DOHH2 (cell line): ENCODE results near the gene MVP.

ENCODE experiments used
- H3F3A ChIP-seq: fragments of 200-600 bp; sonication (generic), shearing (Covaris generic); 2 replicates; pipeline ENCODE4 v1.6.0; 2016; ENCODE audit warnings: antibody characterized with exemption, mild to moderate bottlenecking; ENCODE audit not compliant: control insufficient read depth, insufficient read depth
- H3K27ac ChIP-seq: fragments of 200-600 bp; sonication (generic); 2 replicates; pipeline ENCODE4 v1.5.1; 2014; ENCODE audit warnings: low read depth, mild to moderate bottlenecking, low read length, moderate library complexity
- H3K27me3 ChIP-seq: fragments of 200-600 bp; sonication (generic); 2 replicates; pipeline ENCODE4 v1.6.1; 2014; ENCODE audit warnings: mild to moderate bottlenecking, low read length, mixed read lengths; ENCODE audit not compliant: control insufficient read depth
- H3K36me3 ChIP-seq: fragments of 200-600 bp; sonication (generic); 2 replicates; pipeline ENCODE4 v1.6.1; 2014; ENCODE audit warnings: mild to moderate bottlenecking, low read length, moderate library complexity, mixed read lengths; ENCODE audit not compliant: control insufficient read depth
- H3K4me1 ChIP-seq: fragments of 200-600 bp; sonication (generic); 2 replicates; pipeline ENCODE4 v1.6.1; 2014; ENCODE audit warnings: mild to moderate bottlenecking, low read length, mixed read lengths; ENCODE audit not compliant: control insufficient read depth
- H3K4me2 ChIP-seq: fragments of 200-600 bp; sonication (generic); 2 replicates; pipeline ENCODE4 v1.6.0; 2014; ENCODE audit warnings: mild to moderate bottlenecking, low read length, moderate library complexity
- H3K4me3 ChIP-seq: fragments of 200-600 bp; sonication (generic); 2 replicates; pipeline ENCODE4 v1.5.1; 2014; ENCODE audit warnings: mild to moderate bottlenecking, low read length, mixed read lengths
- H3K79me2 ChIP-seq: fragments of 200-600 bp; sonication (generic); 2 replicates; pipeline ENCODE4 v1.6.1; 2014; ENCODE audit warnings: mild to moderate bottlenecking, low read length, mixed read lengths; ENCODE audit not compliant: control insufficient read depth
- H3K9me2 ChIP-seq: fragments of 200-600 bp; sonication (generic); replicated peaks from 2 replicates; pipeline ENCODE4 v1.6.1; 2014; ENCODE audit warnings: mild to moderate bottlenecking, low read length, mixed read lengths; ENCODE audit not compliant: control insufficient read depth
- H3K9me3 ChIP-seq: fragments of 200-600 bp; sonication (generic); 2 replicates; pipeline ENCODE4 v1.6.1; 2014; ENCODE audit warnings: antibody characterized with exemption, low read length, mixed read lengths; ENCODE audit not compliant: control insufficient read depth, insufficient read depth
- H4K20me1 ChIP-seq: fragments of 200-600 bp; sonication (generic); 2 replicates; pipeline ENCODE4 v1.6.0; 2014; ENCODE audit warnings: low read depth, mild to moderate bottlenecking, antibody characterized with exemption, low read length, moderate library complexity; ENCODE audit not compliant: control insufficient read depth, insufficient read depth
- EZH2phosphoT487 ChIP-seq: fragments of 200-600 bp; sonication (generic); IDR thresholded peaks from 2 replicates; pipeline ENCODE4 v1.6.1; 2017; ENCODE audit warnings: borderline replicate concordance, mild to moderate bottlenecking, antibody characterized with exemption, low read length, moderate library complexity, mixed read lengths
- TF ChIP-seq, protein P1 (sequence below): fragments of 200-600 bp; sonication (generic); IDR thresholded peaks from one replicate; pipeline ENCODE4 v1.5.1; 2014; ENCODE audit warnings: antibody characterized with exemption, mild to moderate bottlenecking, low read depth, low read length; ENCODE audit not compliant: poor library complexity, severe bottlenecking

The MVP gene

DNA sequence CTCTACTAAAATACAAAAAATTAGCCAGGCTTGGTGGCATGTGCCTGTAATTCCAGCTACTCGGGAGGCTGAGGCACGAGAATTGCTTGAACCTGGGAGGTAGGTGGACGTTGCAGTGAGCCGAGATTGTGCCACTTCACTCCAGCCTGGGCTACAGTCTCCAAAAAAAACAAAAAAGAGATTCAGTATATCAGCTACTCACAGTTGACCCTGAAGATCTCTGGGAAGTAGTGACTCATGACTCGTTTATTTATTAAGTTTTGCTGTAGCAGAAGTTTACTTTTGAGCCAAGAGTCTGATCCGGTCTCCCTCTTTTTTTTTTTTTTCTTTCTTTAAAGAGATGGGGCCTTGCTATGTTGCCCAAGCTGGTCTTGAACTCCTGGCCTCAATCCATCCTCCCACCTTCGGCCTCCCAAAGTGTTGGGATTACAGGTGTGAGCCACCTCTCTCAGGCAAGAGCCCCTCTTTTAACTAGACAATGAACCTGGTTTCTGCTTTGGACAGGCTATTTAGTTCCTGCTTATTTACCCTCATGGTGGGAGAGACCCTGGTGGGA lies 4.4 kb downstream of the MVP start:
- H3K4me2 ChIP-seq: no peak overlapping the region
- no peaks in the 10 kb centered on the region for H3K9me2 ChIP-seq
- peaks cover 27% of the 10 kb centered on the region for H3K4me1 ChIP-seq
- no peaks in the 10 kb centered on the region for H3F3A ChIP-seq
- H3K27me3 ChIP-seq: peaks cover 10% of the 10 kb centered on the region; the same call in 1 of the 2 replicates
- H3K79me2 ChIP-seq: peaks cover 15% of the 10 kb centered on the region; the same call in 1 of the 2 replicates
- peaks cover 14% of the 10 kb centered on the region; the same call in 1 of the 2 replicates for H4K20me1 ChIP-seq
- no peak for TF ChIP-seq EZH2phosphoT487
- TF ChIP-seq, protein P1, sequence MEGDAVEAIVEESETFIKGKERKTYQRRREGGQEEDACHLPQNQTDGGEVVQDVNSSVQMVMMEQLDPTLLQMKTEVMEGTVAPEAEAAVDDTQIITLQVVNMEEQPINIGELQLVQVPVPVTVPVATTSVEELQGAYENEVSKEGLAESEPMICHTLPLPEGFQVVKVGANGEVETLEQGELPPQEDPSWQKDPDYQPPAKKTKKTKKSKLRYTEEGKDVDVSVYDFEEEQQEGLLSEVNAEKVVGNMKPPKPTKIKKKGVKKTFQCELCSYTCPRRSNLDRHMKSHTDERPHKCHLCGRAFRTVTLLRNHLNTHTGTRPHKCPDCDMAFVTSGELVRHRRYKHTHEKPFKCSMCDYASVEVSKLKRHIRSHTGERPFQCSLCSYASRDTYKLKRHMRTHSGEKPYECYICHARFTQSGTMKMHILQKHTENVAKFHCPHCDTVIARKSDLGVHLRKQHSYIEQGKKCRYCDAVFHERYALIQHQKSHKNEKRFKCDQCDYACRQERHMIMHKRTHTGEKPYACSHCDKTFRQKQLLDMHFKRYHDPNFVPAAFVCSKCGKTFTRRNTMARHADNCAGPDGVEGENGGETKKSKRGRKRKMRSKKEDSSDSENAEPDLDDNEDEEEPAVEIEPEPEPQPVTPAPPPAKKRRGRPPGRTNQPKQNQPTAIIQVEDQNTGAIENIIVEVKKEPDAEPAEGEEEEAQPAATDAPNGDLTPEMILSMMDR: no peak
- no peaks in the 10 kb centered on the region for H3K9me3 ChIP-seq
- peaks cover 22% of the 10 kb centered on the region for H3K36me3 ChIP-seq
- H3K4me3 ChIP-seq: no peak overlapping the region
- no peak overlapping the region for H3K27ac ChIP-seq

DNA sequence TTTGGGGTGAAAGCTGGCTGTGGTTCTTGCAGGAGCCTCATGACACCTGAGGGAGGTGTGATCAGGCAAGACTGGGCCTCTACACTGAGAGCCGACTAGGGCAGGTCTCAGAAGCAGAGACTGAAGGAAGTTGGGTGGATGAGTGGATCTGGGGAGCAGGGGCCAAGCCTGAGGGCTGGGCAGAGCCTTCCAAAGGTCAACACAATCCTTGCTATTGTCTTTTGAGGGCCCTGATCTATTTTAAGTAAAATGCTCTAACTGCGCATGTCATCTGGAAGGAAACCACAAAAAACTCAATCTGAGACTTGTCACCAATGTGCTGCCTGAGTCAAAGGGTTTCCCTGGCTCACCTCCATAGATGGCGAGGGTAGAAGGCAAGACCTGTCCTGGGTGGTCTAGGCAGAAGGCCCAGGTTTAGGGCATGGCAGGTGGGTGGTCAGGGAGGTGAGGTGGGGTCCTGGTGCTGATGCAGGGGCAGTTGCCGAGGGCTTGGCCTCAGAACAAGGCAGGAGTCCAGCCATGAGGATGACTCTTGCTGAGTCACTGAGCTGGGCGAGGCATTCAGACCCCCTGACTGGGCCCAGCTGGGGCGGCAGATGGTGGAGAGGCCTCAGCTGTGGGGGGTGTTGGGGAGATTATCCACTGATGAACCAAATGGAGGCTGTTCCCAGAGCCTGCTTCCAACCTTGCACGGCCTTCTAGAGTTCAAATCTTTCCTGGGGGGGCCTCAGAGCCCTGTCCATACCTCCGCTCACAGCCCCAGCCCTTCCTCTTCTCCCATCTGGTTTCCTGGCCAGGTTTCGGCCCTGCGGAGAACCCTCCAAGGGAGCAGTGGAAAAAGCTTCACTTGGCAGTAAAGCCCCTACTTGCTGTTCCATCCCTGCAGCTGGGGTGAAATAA lies 5.1 kb downstream of the MVP start:
- no peak overlapping the region for H3K27ac ChIP-seq
- H3F3A ChIP-seq: no peaks in the 10 kb centered on the region
- H4K20me1 ChIP-seq: peaks cover 7% of the 10 kb centered on the region; the same call in 1 of the 2 replicates
- no peaks in the 10 kb centered on the region for H3K9me3 ChIP-seq
- no peak for TF ChIP-seq EZH2phosphoT487
- TF ChIP-seq, protein P1: no peak
- H3K4me2 ChIP-seq: no peak overlapping the region
- peaks cover 14% of the 10 kb centered on the region for H3K36me3 ChIP-seq
- H3K4me1 ChIP-seq: peaks cover 20% of the 10 kb centered on the region
- peaks cover 13% of the 10 kb centered on the region; the same call in 1 of the 2 replicates for H3K27me3 ChIP-seq
- H3K9me2 ChIP-seq: no peaks in the 10 kb centered on the region
- H3K4me3 ChIP-seq: no peak overlapping the region
- H3K79me2 ChIP-seq: peaks cover 8% of the 10 kb centered on the region; the same call in 1 of the 2 replicates

DNA sequence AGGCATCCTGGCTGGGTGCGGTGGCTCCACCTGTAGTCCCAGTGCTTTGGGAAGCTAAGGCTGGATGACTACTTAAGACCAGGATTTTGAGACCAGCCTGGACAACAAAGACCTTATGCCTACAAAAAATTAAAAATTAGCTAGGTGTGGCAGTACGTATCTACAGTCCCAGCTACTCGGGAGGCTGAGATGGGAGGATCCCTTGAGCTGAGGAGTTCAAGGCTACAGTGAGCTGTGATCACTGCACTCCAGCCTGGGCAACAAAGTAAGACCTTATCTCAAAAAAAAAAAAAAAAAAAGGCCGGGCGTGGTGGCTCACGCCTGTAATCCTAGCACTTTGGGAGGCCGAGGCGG lies 6.1 kb downstream of the MVP start:
- Histone ChIP-seq H3K4me2 (no peak overlapping the region), H3K79me2 (0 out of 2 replicates have a peak, but pooled peaks cover under 1% of the 10 kb centered on the region)

More for the DNA sequence above, 6.1 kb downstream of the MVP start:
- H4K20me1 ChIP-seq: peaks cover 4% of the 10 kb centered on the region; the same call in 1 of the 2 replicates
- H3K36me3 ChIP-seq: peaks cover 5% of the 10 kb centered on the region; the same call in 1 of the 2 replicates
- no peak overlapping the region for H3K4me3 ChIP-seq
- no peak overlapping the region for H3K27ac ChIP-seq
- no peaks in the 10 kb centered on the region for H3K9me3 ChIP-seq
- peaks cover 10% of the 10 kb centered on the region for H3K4me1 ChIP-seq
- no peaks in the 10 kb centered on the region for H3K9me2 ChIP-seq
- no peaks in the 10 kb centered on the region for H3F3A ChIP-seq
- TF ChIP-seq, protein P1: no peak
- no peak for TF ChIP-seq EZH2phosphoT487
- H3K27me3 ChIP-seq: peaks cover 13% of the 10 kb centered on the region; the same call in 1 of the 2 replicates
